ENCODE results near the gene FGF4. TPM values are rescaled to one million over a fixed set of nuclear protein-coding genes. Genes with fewer than 3 reads are reported as not detected.

Gene FGF4
- total RNA-seq, 4 donors from 2014 or later = 1.8 to 17.3 (median 3.7) TPM

DNA sequence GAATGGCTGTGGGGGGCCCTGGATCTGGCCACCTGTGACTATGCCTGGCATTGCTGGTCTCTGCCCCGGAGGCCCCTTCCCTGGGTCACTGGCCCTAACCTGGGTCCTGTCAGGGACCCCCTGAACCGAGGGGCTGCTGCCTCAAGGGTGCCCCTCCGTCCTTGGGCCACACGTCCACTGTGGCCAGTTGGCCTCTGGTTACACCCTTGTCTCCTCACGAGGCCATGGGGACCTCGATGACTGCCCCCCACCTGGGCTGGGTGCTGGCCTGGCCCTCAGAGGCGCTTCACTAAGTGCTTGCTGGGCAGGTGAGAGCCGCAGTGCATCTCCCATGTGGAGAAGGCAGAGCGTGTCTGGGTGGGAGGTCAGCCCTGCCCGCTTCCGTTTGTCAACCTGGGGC, 44.0 kb downstream of the FGF4 start:
- WGBS, 2 donors = 93% methylated on average over 2 to 4 of the region's 11 CpGs
- Histone ChIP-seq H3K27me3 (no peaks in the 10 kb centered on the region), H3K4me3 (no peak overlapping the region), H3K27ac (no peak overlapping the region), H3K36me3 (no peaks in the 10 kb centered on the region), H3K9me3 (peaks cover 0 to 24% (median 0%) of the 10 kb centered on the region in 4 donors), H3K4me1 (no peaks in the 10 kb centered on the region)
- TF ChIP-seq, protein P1, sequence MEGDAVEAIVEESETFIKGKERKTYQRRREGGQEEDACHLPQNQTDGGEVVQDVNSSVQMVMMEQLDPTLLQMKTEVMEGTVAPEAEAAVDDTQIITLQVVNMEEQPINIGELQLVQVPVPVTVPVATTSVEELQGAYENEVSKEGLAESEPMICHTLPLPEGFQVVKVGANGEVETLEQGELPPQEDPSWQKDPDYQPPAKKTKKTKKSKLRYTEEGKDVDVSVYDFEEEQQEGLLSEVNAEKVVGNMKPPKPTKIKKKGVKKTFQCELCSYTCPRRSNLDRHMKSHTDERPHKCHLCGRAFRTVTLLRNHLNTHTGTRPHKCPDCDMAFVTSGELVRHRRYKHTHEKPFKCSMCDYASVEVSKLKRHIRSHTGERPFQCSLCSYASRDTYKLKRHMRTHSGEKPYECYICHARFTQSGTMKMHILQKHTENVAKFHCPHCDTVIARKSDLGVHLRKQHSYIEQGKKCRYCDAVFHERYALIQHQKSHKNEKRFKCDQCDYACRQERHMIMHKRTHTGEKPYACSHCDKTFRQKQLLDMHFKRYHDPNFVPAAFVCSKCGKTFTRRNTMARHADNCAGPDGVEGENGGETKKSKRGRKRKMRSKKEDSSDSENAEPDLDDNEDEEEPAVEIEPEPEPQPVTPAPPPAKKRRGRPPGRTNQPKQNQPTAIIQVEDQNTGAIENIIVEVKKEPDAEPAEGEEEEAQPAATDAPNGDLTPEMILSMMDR (IDR thresholded peaks at IDR 0.05) = no peak
- TF ChIP-seq POLR2A (IDR thresholded peaks at IDR 0.05) (no peak), EP300 (IDR thresholded peaks at IDR 0.05) (no peak)
- DNase-seq (ENCODE audit: low spot score in 2 of 2) = no peak

DNA sequence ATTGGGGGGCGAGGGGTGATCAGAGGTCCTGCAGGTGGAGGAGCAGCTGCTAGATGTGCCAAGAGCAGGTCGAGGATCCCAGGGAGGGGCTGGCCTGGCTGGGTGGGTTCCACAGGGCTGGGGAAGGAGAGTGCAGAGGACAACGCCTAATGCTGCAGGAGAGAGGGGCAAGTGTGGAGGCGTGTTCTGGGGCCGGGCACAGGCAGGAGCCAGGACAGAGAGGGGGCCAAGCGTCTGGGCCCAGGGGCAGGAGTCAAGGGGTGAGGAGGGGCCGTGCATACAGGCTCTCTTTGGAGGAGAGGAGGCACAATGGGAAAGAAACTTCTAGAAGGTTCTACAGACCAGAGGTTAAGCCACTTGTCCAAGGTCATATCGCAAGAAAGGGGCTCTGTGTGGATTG, 44.6 kb downstream of the FGF4 start:
- DNase-seq (ENCODE audit: low spot score in 2 of 2) = no peak
- WGBS, 2 donors = 68 to 70% methylated on average over 8 of the region's 8 CpGs
- Histone ChIP-seq H3K9me3 (peaks cover 0 to 22% (median 0%) of the 10 kb centered on the region in 4 donors), H3K27me3 (no peaks in the 10 kb centered on the region), H3K27ac (no peak overlapping the region), H3K4me3 (no peak overlapping the region), H3K36me3 (no peaks in the 10 kb centered on the region), H3K4me1 (no peaks in the 10 kb centered on the region)
- TF ChIP-seq POLR2A (IDR thresholded peaks at IDR 0.05) (no peak), EP300 (IDR thresholded peaks at IDR 0.05) (no peak)
- TF ChIP-seq, protein P1 (IDR thresholded peaks at IDR 0.05) = no peak

DNA sequence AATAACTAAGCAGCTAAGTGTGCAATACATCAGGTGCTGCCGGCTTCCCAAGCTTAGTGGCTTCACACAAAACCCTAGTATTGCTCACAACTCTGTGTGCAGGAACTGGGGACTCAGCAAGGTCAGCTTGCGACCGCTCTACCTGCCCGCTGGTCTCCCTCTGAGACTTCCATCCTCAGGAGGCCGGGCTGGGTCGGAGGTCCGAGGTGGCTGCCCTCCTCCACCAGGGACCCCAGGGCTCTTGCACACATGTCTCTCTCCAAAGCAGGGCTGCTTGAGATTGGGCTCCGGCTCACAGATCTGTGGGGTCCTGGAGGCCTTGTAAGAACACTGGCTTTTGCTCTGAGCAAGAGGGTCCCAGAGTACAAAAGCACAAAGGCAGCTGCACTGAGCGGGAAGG, 45.9 kb downstream of the FGF4 start:
- WGBS, 2 donors = 86% methylated on average over 9 of the region's 9 CpGs

DNA sequence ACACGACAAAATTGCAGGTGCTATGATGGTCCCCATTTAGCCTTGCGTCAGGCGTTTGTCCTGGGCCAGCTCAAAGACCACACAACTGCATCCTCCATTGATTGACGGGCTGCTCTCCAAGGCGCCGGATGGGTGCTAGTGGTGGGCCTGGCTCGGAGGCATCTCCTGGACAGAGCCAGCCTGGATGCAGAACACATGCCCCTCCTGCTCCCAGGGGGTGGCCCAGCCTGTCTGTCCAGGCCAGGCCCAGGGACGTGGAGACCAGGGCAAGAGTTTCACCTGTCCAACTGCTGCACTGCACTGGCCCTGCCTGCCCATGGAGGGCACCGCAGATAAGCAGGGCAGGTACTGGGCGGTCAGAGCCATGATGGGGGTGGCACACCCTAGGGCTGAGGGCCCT, 47.9 kb downstream of the FGF4 start:
- no peak overlapping the region for H3K4me3 ChIP-seq
- H3K4me1 ChIP-seq = no peaks in the 10 kb centered on the region
- no peak for DNase-seq (ENCODE audit: low spot score in 2 of 2)
- 86 to 91% methylated on average over 10 of the region's 10 CpGs for WGBS, 2 donors
- no peak overlapping the region for H3K27ac ChIP-seq
- no peaks in the 10 kb centered on the region for H3K9me3 ChIP-seq
- peaks cover 0 to 5% of the 10 kb centered on the region in 2 donors for H3K27me3 ChIP-seq
- no peaks in the 10 kb centered on the region for H3K36me3 ChIP-seq
- TF ChIP-seq, protein P1 (IDR thresholded peaks at IDR 0.05) = no peak
- TF ChIP-seq EP300 (IDR thresholded peaks at IDR 0.05) (no peak), POLR2A (IDR thresholded peaks at IDR 0.05) (no peak)

More for the DNA sequence above, 45.9 kb downstream of the FGF4 start:
- Histone ChIP-seq H3K27me3 (no peaks in the 10 kb centered on the region), H3K4me3 (no peak overlapping the region), H3K4me1 (no peaks in the 10 kb centered on the region), H3K9me3 (peaks cover 0 to 9% (median 0%) of the 10 kb centered on the region in 4 donors), H3K27ac (no peak overlapping the region), H3K36me3 (no peaks in the 10 kb centered on the region)
- no peak for TF ChIP-seq EP300 (IDR thresholded peaks at IDR 0.05)
- no peak for DNase-seq (ENCODE audit: low spot score in 2 of 2)

DNA sequence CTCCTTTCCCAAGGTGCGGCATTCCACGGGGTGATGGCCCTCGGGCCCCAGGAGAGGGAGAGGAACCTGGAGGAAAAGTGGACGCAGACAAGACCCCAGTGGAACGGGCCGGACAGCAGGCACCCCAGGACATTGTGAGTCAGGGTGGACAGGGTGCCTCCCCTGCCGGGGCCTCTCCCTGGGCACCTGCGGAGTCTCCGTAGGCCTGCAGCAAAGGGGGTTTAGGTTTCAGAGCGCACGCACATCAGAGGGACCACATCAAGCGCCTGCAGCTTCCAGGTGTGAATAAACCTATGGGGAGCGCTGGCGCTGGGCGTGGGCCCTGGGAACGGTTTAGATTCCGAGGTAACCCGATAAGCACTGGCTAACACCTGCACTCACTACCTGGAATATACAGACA, 48.7 kb downstream of the FGF4 start:
- no peaks in the 10 kb centered on the region for H3K4me1 ChIP-seq
- no peak for TF ChIP-seq EP300 (IDR thresholded peaks at IDR 0.05)
- TF ChIP-seq, protein P1 (IDR thresholded peaks at IDR 0.05) = no peak
- no peak for TF ChIP-seq POLR2A (IDR thresholded peaks at IDR 0.05)
- H3K27ac ChIP-seq = no peak overlapping the region
- no peaks in the 10 kb centered on the region for H3K9me3 ChIP-seq
- peaks cover 0 to 10% of the 10 kb centered on the region in 2 donors for H3K27me3 ChIP-seq
- no peak overlapping the region for H3K4me3 ChIP-seq
- no peak for DNase-seq (ENCODE audit: low spot score in 2 of 2)
- WGBS, 2 donors = 57 to 65% methylated on average over 18 of the region's 18 CpGs
- H3K36me3 ChIP-seq = no peaks in the 10 kb centered on the region

DNA sequence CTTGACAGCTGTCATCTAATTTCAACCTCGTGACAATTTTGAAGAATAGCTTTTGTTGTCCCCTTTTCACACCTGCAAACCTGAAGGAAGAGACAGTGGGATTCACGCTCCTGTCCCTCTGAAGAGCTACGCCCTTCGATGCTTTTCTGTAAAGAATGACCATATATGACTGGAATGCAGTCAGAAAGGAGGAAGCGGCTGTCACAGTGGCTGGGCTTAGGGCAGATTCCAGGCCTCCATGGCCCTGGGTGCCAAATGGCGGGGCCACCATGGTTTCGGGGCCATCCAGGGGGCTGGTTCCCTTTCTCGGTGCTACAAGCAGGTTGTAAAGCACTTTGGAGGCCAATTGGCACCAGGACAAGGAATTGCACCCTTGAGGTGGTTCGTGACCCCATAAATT, 49.1 kb downstream of the FGF4 start:
- no peaks in the 10 kb centered on the region for H3K36me3 ChIP-seq

More for the DNA sequence above, 49.1 kb downstream of the FGF4 start:
- 48 to 55% methylated on average over 9 of the region's 9 CpGs for WGBS, 2 donors
- Histone ChIP-seq H3K4me3 (no peak overlapping the region), H3K27ac (no peak overlapping the region), H3K4me1 (no peaks in the 10 kb centered on the region), H3K27me3 (peaks cover 0 to 15% of the 10 kb centered on the region in 2 donors), H3K9me3 (no peaks in the 10 kb centered on the region)
- no peak for DNase-seq (ENCODE audit: low spot score in 2 of 2)
- TF ChIP-seq, protein P1 (IDR thresholded peaks at IDR 0.05) = no peak
- no peak for TF ChIP-seq POLR2A (IDR thresholded peaks at IDR 0.05)
- no peak for TF ChIP-seq EP300 (IDR thresholded peaks at IDR 0.05)
